GM12801 (cell line): ENCODE data around the gene MKX.

Experiments
- CTCF ChIP-seq: IDR thresholded peaks from one replicate; pipeline ENCODE4 v1.5.1; 2011; ENCODE audit warnings: control low read depth; ENCODE audit not compliant: insufficient read length; ENCODE audit errors: extremely low read depth

The MKX gene

GRCh38 chr10:27709304-27709703, 36.3 kb downstream of the MKX start:
- TF ChIP-seq CTCF = no peak

GRCh38 chr10:27701938-27702537, 43.6 kb downstream of the MKX start:
- TF ChIP-seq CTCF = no peak

DNA sequence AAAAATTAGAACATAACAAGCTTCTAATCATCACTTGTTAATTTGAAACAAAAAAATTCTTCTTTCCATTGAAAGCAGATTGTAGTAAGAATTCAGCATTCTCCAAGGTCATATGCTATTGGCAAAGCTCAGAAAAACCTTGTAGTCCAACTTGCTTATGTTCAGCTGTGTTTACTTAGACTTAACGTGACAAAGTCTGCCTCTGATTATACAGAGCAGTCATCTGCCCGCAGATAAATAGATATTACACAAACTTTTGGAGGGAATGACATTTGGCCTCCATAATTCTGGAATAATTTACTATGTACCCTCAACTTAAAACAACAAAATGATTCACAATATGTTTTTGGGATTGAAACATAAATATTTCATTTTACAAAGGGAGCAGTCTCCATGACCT, 45.8 kb downstream of the MKX start:
- TF ChIP-seq CTCF = no peak

DNA sequence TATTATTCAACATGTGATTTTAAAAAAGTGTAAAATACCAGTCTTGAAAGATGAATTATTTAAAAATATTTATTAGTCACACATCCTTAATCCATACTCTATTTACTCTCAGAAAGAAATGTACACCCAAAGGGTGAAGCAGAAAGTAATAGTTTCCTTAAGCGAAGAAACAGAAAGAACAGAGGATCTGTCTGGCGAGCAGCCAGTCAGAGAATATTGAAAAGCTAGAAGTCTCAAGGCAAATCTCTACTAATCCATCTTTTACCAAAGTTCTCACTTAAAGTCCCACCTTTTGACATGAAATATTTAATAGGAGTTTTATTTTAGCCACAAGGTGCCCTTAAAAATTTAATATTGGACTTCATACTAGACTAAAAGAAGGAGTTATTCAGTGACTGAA, 46.7 kb downstream of the MKX start:
- TF ChIP-seq CTCF = no peak

DNA sequence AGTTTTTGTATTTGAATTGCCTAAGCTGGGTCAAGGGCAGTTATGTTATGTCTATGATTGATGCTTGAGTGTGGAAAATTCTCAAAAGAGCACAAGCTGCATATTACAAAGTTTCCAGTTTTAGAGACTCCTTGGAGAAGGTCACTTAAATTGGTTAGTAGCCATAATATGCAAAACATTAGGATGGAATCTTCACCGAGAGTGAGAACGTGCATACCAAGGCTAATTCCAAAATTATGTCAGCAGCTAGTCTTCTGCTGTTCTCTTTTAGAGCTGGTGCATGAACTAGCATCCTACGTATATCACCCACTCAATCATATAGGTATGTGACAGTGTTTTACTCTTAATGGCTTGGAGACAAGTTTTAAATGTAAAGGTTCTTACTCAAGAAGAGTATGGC, 49.2 kb downstream of the MKX start:
- no peak for TF ChIP-seq CTCF

- no peak for TF ChIP-seq CTCF
Measured at GRCh38 chr10:27695706-27696105, 49.9 kb downstream of the MKX start.

GRCh38 chr10:27695088-27695487, 50.5 kb downstream of the MKX start:
- TF ChIP-seq CTCF = no peak
